HG03432 (cell line): ENCODE results near the gene CNOT6.
A peak's percentile ranks its signal among the peaks of the same experiment; 100 is the strongest.
"Not testable (repeated sequence)": the region's sequence is repeated elsewhere in the genome, so short reads cannot be mapped to it uniquely, and the experiment has no call there.

Source experiments
- ATAC-seq: cut with Tn5 transposase; IDR thresholded peaks from one replicate; pipeline ENCODE4 v1.9.1; 2021; ENCODE audit warnings: mild to moderate bottlenecking, moderate library complexity; ENCODE audit not compliant: unreplicated experiment

The CNOT6 gene

DNA sequence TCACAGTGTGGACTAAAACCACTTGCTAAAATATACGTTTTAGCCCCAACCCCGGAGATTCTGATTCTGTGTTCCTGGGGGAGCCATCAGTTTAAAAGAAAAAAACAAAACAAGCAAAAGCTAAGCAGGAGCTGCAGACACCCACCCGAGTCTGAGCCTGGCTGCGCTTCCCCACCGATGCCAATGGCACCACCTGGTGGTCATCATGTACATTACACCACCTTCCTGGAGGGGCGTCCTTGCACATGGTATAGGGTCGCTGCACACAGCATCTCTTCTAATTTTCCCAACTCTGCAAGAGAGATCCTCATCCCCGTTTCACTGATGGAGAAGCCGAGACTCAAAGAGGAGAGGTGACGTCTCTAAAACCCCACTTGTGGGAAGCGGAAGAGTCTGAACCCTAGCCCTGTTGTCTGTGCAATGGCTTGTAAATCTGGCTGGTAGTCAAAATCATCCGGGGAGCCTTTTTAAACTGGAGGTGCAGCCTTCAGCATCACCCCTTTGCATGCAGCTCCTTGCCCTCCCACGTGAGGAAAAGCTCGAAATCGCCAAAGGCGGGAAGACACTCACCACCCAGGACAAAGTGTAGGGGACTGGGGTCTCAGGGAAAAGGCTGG lies 23.1 kb upstream of the CNOT6 start:
- ATAC-seq: peak; percentile 44

DNA sequence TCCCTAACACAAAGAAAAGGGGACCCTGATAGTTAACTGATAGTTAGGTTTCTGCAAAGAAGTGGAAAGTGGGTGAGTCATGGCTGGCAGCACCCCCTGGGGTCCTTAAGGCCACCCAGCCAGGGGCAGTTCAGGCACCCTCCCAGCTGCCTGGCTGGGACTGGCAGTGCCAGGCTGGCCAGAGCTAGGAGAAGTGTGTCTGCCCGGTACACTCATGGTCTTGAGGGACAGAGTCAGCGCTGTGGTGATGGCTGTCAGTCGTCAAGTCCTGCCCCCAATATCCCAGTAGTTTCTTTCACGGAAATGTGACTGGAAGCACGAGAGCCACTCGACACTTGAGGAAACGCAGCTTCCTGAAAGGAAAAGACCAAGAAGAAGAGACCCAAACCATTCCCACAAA lies 22.3 kb upstream of the CNOT6 start:
- no peak for ATAC-seq

DNA sequence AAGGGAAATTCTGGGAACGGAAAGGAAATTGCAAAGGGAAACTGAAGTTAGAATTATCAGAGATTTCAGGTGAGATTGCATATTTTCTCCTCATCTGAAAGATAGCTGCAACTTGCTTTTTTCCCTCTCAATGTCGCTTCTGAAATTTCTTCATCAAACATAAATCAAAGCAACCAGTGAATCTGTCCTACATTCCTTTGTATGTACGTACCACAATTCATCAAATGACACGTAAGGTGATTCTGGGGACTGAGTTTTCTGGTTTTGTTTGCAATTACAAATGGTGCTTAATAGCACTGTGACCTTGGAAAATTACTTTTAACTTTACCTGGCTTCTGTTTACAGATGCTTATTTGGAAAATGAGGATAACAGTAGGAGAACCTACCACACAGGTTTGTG lies 21.9 kb upstream of the CNOT6 start:
- no peak for ATAC-seq

DNA sequence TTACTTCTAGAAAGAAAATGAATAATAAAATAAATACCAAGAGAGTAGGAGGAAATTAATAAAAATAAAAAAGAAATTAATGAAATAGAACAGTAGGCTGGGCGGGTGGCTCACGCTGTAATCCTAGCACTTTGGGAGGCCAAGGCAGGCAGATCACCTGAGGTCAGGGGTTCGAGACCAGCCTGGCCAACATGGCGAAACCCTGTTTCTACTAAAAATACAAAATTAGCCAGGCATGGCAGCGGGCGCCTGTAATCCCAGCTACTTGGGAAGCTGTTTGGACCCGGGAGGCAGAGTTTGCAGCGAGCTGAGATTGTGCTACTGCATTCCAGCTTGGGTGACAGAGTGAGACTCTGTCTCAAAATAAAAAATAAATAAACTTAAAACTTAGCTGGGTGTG lies 20.8 kb upstream of the CNOT6 start:
- ATAC-seq: not testable (repeated sequence)

DNA sequence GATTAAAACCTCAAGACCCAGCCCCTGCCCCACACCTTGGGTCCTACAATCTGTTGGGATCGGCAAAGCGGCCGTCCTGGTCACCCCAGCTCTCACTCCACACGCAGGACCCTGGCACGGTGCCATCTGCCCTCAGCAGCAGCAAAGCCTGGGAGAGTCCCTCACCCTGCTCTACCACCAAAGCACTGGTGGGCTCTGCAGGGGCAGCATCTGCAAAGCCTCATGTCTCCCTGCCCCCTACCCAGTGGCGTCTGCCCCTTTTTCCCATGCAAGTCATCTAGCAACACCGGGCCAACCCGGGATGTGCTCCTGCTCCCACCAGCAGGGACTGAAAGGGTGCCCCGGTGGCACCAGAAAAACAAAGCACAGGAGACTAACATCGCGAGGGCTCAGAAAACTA lies 19.6 kb upstream of the CNOT6 start:
- no peak for ATAC-seq

DNA sequence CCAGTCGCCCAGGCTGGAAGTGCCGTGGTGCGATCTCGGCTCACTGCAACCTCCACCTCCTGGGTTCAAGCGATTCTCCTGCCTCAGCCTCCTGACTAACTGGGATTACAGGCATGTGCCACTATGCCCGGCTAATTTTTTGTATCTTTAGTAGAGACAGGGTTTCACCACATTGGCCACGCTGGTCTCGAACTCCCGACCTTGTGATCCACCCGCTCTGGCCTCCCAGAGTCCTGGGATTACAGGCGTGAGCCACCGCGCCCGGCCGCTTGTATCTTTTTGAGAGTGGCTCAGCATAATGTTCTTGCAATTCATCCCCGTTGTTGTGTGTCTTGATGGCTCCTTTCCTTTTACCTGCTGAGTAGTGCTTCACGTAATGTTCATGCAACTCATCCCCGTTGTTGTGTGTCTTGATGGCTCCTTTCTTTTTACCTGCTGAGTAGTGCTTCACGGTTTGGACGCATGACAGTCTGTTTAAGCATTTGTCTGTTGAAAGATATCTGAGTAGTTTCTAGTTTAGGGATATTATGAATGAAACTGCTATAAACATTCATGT lies 18.1 kb upstream of the CNOT6 start:
- not testable (repeated sequence) for ATAC-seq

DNA sequence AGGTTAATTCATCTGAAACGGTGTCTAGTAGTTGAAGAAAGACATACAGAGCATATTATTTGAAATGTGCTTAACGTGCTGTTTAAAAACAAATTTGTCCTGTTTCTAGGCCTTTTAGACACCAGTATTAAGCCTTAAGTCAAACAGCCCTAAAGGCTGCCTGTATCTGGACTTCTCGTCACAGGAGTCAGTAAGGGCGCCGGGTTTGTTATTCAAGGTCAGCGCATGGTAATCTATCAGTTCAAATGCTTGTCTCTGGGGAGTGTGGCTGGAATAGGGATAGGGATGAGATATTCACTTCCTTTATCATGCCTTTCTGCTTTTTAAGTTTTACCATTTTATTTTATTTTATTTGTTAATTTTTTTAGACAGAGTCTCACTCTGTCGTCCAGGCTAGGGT lies 9.4 kb upstream of the CNOT6 start:
- ATAC-seq: no peak

DNA sequence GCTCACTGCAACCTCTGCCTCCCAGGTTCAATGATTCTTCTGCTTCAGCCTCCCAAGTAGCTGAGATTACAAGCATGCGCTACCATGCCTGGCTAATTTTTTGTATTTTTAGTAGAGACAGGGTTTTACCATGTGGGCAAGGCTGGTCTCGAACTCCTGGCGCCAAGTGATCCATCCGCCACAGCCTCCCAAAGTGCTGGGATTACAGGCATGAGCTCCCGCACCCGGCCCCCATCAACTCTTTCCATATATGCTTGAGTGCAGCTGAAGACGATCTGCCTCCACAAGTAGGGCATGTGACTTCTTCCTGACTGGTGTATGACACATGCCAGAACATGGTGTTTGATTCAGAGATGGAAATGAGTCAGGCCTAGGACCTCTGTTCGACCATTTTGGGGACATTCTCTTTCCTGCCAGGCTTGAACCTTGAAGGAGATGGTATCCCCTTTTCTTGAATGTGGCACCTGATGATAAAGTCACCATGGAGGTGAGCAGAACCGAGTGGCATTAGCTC lies 7.5 kb upstream of the CNOT6 start:
- ATAC-seq: no peak

DNA sequence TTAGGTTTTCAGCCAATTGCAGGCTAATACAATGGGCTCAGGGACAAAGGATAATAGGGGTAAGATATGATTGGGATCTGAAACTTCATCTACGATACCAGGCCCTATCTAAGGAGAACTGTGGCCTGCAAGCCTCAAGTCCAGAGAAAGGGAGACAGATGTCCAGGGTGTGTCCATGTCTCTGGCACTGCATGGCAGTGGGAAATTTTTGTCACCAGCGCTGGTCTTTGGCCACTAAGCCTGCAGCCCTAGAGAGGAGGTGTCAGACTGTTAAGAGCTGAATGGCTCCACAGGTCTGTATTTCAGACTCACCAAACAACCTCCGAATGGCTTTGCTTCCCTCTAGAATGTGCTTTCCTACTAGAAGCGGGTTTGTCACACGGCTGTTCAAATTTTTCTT lies 6.6 kb upstream of the CNOT6 start:
- no peak for ATAC-seq

DNA sequence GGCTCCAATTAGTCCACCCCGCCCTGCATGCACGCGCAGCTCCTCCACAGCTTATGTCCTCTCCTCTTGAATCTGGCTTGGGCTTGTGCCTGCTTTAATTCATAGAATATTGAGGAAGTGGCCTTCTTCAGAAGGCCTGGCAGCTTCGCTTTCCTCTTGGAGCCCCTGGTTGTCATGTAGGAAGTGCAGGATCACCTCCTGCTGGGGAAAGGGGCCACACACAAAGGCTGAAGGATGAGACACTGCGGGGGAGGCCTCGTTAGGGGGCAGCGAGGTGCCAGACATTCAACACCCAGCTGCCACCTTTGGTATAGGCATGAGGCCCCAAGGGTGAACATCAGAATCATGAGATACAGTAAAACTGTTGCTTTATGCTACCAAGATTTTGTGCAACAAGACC lies 2.7 kb upstream of the CNOT6 start:
- no peak for ATAC-seq

DNA sequence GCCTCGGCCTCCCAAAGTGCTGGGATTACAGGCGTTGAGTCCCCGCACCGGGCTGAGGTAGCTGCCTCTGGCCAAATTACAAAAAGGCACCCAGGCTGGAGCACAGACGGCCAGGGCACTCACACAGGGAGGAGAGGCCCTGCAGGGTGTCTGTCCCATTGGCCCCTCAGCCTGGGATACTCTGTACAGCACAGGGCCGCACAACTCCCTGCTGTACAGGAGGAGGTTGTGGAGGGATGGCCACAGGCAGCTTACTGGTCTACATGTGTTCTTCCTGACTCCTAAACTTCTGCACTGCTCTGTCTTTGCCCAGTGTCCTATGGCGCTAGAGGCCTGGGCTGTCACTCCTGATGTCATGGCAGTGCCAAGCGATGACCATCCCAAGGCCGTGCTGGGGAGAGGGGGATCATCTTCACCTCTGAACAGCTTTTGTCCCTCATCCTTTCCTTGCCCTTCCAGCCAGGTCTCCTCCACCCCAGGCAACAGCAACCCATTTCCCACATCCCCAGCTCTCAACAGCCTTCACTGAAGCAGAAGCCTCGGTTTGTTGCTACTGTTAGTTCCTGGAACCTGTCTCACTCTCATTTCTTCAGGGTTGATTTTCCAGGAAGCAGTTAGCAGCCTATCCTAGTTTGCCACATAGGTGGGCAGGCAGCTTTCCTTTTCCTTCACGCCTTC lies 1.8 kb upstream of the CNOT6 start:
- ATAC-seq: no peak

DNA sequence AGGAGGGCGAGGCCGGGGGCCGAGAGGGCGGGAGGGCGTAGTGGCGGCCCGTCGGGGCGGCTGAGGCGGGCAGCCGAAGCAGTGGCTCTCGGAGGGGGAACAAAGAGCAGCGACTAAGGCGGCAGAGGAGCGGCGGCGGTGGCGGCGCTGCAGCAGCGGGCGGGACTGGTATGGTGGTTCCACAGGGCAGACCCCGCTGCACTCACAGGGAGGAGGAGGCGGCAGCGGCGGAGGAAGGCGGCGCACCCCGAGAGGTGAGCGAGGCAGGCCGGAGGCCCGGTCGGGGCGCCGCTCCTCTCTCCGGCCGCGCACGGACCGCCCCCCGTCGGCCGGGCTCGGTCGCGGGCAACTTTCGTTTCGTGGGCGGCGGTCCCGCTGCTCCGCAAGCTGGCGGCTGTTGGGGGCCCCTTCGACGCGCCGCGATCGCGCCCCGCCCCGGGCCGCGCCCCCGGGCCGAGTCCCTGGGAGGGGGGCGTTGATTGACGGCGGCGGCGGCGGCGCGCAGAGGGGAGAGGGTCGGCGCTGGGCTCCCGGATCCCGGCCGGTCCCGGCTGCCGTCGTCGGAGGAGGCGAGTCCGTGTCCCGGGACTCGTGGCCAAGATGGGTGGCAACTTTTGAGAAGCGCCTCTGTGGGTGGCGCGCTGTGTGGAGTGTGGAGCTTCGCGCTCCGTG lies 467 bp downstream of the CNOT6 start:
- peak; percentile 41 for ATAC-seq

DNA sequence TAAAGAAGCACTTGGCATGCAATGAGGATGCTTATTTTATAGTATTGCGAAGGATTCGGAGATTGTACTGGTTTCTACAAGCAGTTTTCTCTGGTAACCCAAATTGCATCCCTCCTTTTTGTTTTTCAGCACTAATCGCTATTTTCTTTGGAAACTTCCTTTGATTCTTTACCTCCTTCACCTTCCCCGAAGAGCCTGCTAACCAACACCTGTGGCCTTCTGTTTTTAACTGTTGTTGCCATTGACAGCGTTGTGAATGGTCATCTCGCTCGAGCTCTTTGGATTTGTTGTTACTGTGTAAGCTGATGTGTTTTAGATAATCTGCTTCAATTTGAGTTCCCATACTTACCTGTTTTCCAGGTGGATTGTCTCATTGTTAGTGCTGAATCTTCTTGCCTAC lies 1.1 kb downstream of the CNOT6 start:
- no peak for ATAC-seq

DNA sequence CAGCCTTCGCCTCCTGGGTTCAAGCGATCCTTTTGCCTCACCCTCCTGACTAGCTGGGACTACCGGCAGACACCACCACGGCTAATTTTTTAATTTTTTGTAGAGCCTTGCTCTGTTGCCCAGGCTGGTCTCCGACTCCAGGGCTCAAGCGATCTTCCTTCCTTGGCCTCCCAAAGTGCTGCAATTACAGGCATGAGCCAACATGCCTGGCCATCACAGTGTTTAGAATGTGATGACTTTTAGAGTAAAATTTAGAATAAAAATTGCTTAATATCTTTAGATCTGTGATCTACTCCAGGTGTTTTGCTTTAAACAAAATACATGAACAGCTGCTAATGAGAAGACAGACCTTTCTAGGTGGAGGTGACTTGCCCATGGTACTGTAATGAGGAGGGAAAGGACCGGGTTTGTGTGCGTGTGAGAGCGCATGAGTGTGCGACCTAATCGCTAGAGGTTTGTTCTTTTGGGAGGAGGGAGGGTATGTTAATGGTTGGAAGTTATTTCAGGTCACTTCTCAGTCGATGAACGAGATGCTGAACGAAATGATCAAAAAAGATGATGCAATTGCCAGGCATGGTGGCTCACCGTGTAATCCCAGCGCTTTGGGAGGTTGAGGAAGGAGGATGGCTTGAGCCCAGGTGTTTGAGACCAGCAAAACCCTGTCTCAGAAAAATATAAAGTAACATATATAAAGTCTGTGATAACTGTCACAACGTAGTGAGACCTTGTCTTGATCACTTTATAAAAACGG lies 2.0 kb downstream of the CNOT6 start:
- no peak for ATAC-seq

DNA sequence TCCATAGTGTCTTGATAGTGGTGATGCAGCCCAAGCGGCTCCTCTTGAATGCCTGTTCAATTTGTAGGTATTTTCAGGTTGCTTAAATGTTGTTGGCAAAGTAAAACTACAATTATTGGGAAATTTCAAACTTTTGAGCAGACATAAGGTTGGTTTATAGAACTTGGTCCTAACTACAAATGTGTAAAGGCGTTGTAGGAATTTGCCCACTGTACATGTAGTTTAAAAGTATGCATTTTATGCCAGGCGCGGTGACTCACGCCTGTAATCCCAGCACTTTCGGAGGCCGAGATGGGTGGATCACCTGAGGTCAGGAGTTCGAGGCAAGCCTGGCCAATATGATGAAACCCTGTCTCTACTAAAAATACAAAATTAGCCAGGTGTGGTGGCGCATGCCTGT lies 2.6 kb downstream of the CNOT6 start:
- ATAC-seq: not testable (repeated sequence)

DNA sequence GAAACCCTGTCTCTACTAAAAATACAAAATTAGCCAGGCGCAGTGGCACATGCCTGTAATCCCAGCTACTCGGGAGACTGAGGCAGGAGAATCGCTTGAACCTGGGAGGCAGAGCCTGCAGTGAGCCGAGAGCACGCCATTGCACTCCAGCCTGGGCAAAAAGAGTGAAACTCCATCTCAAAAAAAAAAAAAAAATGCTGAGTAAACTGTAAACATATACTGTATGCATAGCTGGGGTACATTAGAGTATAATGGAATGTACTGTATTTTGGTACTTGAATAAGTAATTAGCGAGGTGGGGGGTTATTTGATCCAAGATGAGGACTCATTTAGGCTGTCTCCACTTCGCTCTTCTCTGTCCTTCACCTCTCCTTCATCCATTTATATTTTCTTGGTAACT lies 3.7 kb downstream of the CNOT6 start:
- not testable (repeated sequence) for ATAC-seq

DNA sequence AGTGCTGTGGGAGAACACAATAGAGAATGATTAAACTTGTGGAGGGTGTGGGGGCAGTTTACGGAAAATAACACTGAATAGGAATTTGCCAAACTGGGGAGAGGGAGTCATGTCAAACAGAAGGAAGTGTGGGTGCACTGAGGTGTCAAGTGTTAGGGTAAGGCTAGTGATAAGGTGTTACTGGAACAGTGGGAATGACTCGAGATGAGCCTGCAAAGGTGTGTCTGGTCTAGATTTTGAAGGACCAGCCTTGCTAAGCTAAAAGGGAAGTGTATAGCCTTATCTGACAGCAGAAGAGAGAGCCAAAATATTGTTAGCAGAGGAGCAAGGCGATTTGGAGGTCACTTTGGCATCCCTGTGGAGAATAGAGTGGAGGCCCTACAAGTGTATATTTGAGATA lies 4.2 kb downstream of the CNOT6 start:
- ATAC-seq: no peak

DNA sequence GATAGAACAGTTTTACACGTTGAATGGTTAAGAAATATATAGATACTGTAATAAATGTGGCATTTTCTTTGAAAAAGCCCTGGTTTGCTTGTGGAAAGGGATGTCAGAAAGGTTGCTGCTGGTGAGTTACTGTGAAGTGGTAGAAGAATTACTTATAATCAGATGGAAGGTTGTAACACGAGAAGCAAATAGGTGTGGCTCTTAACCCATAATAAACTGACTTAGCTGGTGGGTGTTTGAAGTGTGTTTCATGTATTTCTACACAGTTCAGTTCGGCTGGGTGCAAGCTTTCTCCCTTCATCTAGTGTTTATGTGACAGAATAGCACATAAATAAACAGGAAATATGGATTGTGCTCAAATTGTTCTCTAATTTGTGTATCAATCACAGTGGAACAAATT lies 5.5 kb downstream of the CNOT6 start:
- no peak for ATAC-seq

DNA sequence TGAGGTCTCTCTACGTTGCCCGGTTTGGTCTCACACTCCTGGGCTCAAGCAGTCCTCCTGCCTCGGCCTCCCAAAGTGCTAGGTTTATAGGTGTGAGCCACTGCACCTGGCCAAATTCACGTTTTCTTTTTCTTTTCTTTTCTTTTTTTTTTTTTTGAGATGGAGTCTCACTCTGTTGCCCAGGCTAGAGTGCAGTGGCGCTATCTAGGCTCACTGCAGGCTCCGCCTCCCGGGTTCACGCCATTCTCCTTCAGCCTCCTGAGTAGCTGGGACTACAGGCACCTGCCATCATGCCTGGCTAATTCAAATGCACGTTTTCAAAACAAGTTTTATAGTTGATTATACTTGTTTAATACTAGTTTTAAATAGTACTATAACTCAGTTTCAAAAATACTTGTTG lies 6.1 kb downstream of the CNOT6 start:
- not testable (repeated sequence) for ATAC-seq

DNA sequence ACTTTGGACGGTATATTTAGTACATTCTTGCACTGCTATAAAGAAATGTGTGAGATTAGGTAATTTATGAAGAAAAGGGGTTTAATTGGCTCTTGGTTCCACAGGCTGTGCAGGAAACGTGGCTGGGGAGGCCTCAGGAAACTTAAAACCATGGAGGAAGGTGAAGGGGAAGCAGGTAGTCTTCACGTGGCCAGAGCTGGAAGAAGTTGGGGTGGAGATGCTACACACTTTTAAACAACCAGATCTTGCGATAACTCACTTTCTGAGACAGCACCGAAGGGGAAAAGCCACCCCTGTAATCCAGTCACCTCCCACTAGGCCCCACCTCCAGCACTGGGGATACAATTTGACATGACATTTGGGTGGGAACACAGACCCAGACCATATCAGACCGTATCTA lies 13.5 kb downstream of the CNOT6 start:
- ATAC-seq: no peak

DNA sequence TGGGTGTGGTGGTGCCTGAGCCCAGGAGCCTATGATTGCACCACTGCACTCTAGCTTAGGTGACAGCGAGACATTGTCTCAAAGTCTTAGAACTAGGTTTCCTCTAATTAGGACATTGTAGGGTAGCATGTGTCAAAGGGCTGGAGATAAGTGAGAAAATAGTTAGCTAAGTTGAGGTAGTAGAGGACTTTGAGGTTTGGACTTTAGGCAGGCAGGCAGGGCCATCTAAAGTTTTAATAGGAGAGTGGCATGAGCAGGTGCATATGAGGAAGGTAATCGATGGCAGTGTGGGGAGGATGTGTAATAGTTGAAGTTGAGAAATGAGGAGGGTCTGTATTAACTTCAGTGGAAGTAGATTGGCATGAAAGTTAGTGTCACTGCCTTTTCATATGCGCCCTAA lies 21.1 kb downstream of the CNOT6 start:
- ATAC-seq: no peak
